ENCODE results near the gene CYB561D2.

- no peak for TF ChIP-seq CTCF (IDR thresholded peaks at IDR 0.05)
- TF ChIP-seq POLR2AphosphoS5 (IDR thresholded peaks at IDR 0.05) = no peak
- TF ChIP-seq POLR2A (IDR thresholded peaks at IDR 0.05) = no peak
These were observed 15.2 kb downstream of the CYB561D2 start for GRCh38 chr3:50365842-50366220.
